Lower leg skin (tissue), 3 donors: ENCODE results near the gene IGSF3.

Experiments
- CTCF ChIP-seq, 3 donors: fragments of 450-650 bp; IDR thresholded peaks; one replicate each; pipeline ENCODE4 v1.5.1; 2016; ENCODE audit warnings: antibody characterized with exemption in 3 of 3, mild to moderate bottlenecking in 3 of 3, moderate library complexity in 2 of 3
- POLR2A ChIP-seq, 2 donors: fragments of 450-650 bp; IDR thresholded peaks; one replicate each; pipeline ENCODE4 v1.6.1; 2016 to 2017; ENCODE audit warnings: antibody characterized with exemption in 2 of 2, mild to moderate bottlenecking in 1 of 2, moderate library complexity in 1 of 2

- TF ChIP-seq CTCF (IDR thresholded peaks at IDR 0.05) (no peak), POLR2A (IDR thresholded peaks at IDR 0.05) (no peak)
These were observed 92.8 kb downstream of the IGSF3 start for GRCh38 chr1:116574581-116575291.
